ENCODE measurements around the gene WDR81.

DNA sequence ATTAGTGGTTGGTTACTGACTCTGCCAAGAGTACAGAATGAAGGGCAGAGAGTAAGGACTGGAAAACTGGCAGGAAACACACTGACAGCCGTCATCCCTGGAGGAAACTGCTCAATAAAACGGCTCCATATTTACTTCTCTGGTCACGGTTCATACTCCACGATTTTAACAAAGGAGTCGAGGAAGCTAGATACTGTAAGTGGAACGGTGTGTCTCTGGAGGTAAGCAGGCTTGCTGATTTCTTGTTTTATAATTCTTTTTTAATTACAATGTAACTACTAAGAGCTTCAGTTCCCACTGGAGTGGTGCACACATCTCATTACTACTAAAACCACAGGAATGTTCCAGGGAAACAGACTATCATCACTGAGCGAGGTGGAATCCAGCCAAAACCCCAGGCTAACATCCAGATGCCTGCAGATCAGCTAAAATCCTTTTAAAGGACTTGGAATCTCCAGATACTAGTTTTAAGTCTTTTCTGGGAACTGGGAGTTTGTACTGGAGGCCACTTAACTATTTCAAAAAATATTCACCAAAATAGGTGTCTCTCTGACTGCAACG, 55.1 kb downstream of the WDR81 start:
- TF ChIP-seq, protein P1, sequence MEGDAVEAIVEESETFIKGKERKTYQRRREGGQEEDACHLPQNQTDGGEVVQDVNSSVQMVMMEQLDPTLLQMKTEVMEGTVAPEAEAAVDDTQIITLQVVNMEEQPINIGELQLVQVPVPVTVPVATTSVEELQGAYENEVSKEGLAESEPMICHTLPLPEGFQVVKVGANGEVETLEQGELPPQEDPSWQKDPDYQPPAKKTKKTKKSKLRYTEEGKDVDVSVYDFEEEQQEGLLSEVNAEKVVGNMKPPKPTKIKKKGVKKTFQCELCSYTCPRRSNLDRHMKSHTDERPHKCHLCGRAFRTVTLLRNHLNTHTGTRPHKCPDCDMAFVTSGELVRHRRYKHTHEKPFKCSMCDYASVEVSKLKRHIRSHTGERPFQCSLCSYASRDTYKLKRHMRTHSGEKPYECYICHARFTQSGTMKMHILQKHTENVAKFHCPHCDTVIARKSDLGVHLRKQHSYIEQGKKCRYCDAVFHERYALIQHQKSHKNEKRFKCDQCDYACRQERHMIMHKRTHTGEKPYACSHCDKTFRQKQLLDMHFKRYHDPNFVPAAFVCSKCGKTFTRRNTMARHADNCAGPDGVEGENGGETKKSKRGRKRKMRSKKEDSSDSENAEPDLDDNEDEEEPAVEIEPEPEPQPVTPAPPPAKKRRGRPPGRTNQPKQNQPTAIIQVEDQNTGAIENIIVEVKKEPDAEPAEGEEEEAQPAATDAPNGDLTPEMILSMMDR (IDR thresholded peaks at IDR 0.05; ENCODE audit: low read length), result no peak
- no peak for TF ChIP-seq EZH2 (IDR thresholded peaks at IDR 0.05; ENCODE audit: borderline replicate concordance, low read length)

Data from OCI-LY1 (cell line).